ENCODE measurements around the gene UGT2A2. TPM values are rescaled to one million over a fixed set of nuclear protein-coding genes. Genes with fewer than 3 reads are reported as not detected.

UGT2A2 gene
- total RNA-seq, 1 experiment from 2014 or later = not detected

DNA sequence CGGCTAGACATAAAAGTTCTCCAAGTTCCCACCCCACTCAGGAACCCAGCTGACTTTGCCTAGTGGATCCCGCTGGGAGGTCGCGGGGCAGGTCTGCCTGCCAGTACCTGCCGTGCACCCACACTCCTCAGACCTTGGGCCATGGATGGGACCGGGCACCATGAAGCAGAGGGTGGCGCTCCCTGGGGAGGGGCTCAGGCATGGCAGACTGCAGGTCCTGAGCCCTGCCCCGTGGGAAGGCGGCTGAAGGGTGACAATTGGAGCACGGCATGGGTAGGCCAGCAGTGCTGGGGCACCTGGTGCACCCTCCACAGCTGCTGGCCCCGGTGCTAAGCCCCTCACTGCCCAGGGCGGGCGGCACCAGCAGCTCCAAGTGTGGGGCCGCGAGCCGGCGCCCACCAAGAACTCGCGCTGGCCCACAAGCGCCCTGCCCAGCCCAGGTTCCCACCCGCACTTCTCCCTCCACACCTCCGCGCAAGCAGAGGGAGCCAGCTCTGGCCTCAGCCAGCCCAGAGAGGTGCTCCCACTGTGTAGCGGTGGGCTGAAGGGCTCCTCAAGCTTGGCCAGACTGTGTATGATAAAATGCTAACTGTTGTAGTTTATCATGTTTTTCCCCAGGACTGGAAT, 63.1 kb downstream of the UGT2A2 start:
- no peak for DNase-seq (ENCODE audit: low read depth)

DNA sequence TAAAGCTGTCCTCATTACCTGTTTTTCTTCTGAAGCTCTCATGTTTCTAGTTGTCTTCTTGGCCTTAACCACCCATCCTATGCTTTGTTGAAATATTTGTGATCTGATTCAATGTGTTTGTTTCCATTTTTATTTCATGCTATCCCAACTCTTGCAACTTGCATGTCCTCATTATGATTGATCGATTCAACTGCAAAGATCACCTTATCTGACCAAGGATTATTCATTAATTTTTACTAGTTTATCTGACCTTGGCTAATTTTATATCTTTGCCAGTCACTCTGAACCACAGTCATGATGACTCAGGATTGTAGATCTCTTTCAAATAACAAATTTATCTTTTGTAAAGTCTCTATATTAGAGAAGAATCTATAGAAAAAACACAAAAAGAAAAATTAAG, 70.7 kb downstream of the UGT2A2 start:
- no peak for DNase-seq (ENCODE audit: low read depth)

DNA sequence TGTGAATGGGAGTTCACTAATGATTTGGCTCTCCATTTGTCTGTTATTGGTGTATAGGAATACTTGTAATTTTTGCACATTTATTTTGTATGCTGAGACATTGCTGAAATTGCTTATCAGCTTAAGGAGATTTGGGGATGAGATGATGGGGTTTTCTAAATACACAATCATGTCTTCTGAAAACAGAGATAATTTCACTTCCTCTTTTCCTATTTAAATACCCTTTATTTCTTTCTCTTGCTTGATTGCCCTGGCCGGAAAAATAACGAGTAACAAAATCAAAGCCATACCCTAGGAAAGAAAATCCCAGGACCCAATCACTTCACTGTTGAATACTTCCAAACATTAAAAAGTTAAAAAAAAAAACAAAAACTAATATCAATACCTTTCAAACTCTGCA, 76.0 kb downstream of the UGT2A2 start:
- DNase-seq (ENCODE audit: low read depth) = no peak

DNA sequence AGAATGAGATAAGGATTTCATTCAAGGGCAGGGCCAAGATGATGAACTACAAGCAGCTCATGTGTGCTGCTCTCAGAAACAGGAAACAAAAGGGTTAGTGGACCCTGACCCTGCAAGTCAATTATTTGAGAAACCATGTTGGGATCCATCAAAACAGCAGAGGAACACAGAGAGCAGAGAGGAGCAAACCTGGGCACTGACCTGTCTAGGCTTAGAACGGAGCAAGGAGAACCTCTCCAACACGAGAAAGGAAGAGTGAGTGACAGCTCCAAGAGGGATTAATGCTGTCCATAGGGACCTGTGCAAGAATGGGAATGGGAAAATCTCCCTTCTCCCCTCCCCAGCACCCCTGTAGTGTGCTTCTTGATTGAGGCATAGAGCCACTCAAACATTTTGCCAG, 89.8 kb downstream of the UGT2A2 start:
- no peak for DNase-seq (ENCODE audit: low read depth)

DNA sequence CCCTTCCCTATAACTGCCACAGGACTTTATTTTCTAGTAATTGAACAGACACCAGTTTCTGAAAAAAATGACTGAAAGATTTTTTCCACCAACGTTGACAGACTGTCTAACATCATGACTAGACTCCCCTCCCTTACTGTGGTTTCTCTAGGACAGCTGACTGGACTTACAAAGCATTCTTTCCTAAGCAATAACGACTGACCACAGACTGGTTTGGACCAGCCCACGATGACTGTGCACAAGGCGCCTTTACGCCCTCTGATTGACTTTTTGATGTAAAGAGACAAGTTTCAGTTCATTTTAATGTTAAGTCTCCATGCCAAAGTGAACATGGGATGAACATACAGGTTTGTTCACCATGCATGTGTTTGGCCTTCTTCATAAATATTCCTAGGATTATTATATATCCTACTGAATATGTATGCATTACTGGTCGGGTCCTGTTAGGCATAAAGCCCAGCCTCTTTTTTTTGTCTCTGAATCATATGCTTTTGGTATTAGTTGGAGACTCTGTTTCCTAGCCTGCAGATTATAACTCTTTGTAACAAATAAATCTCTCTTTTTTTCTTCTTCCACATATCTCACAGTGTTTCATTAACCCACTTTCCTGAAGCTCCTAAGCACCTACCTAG, 93.2 kb downstream of the UGT2A2 start:
- peak; percentile 97 for DNase-seq (ENCODE audit: low read depth)

Other genes with a start within 250 kb of the UGT2A2 start
- not detected in 2 replicates for gene UGT2B4, start 143.7 kb downstream of the UGT2A2 start, total RNA-seq (2014; rRNA removed)
- gene UGT2A1, start 13.6 kb upstream of the UGT2A2 start, total RNA-seq (2014; rRNA removed) = not detected in 2 replicates
- gene SULT1B1, start 121.0 kb upstream of the UGT2A2 start, total RNA-seq (2014; rRNA removed) = 0.17 and 0.58 TPM in 2 replicates
- not detected in 2 replicates for gene SULT1E1, start 220.5 kb upstream of the UGT2A2 start, total RNA-seq (2014; rRNA removed)

All from LHCN-M2 (cell line).